ENCODE measurements around the gene TEKT3. TPM values are rescaled to one million over a fixed set of nuclear protein-coding genes. Genes with fewer than 3 reads are reported as not detected.

Gene TEKT3
- total RNA-seq, 1 donor from 2014 or later, result 0.54 TPM

DNA sequence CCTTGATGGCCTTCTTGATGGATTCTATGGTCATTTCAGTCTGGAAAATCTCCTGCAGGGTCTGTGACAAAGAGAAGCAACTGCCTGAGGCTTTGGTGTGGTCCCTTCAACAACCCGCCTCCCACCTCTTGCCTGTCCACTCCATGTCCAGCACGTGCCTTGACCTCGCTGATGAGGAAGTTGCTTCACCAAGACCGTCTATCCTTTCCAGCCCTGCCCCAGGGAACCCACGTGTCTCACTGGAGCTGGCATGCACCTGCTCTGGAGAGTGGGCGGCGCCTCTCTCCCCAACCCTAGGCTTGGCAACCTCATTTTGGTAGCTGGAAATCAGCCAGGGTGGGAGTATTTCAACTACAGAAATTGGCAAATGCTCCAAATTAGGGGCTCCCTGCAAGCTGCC is 32.6 kb downstream of the TEKT3 start:
- Mint-ChIP-seq H3K36me3 (ENCODE audit: unreplicated experiment) (no peaks in the 10 kb centered on the region), H3K4me3 (ENCODE audit: unreplicated experiment) (no peak overlapping the region), H3K27me3 (ENCODE audit: unreplicated experiment) (no peaks in the 10 kb centered on the region), H3K9me3 (ENCODE audit: unreplicated experiment) (no peaks in the 10 kb centered on the region), H3K27ac (ENCODE audit: unreplicated experiment) (no peak overlapping the region), H3K4me1 (ENCODE audit: low read depth, unreplicated experiment) (no peaks in the 10 kb centered on the region)
- TF ChIP-seq, protein P1, sequence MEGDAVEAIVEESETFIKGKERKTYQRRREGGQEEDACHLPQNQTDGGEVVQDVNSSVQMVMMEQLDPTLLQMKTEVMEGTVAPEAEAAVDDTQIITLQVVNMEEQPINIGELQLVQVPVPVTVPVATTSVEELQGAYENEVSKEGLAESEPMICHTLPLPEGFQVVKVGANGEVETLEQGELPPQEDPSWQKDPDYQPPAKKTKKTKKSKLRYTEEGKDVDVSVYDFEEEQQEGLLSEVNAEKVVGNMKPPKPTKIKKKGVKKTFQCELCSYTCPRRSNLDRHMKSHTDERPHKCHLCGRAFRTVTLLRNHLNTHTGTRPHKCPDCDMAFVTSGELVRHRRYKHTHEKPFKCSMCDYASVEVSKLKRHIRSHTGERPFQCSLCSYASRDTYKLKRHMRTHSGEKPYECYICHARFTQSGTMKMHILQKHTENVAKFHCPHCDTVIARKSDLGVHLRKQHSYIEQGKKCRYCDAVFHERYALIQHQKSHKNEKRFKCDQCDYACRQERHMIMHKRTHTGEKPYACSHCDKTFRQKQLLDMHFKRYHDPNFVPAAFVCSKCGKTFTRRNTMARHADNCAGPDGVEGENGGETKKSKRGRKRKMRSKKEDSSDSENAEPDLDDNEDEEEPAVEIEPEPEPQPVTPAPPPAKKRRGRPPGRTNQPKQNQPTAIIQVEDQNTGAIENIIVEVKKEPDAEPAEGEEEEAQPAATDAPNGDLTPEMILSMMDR (IDR thresholded peaks at IDR 0.05; ENCODE audit: partially characterized antibody, unreplicated experiment), result no peak
- DNase-seq, result no peak

GRCh38 chr17:15307710-15308111 is 33.7 kb downstream of the TEKT3 start:
- no peaks in the 10 kb centered on the region for H3K4me1 Mint-ChIP-seq (ENCODE audit: low read depth, unreplicated experiment)
- no peak for DNase-seq
- H3K36me3 Mint-ChIP-seq (ENCODE audit: unreplicated experiment), result no peaks in the 10 kb centered on the region
- TF ChIP-seq, protein P1 (IDR thresholded peaks at IDR 0.05; ENCODE audit: partially characterized antibody, unreplicated experiment), result no peak
- H3K27ac Mint-ChIP-seq (ENCODE audit: unreplicated experiment), result no peak overlapping the region
- no peaks in the 10 kb centered on the region for H3K9me3 Mint-ChIP-seq (ENCODE audit: unreplicated experiment)
- H3K4me3 Mint-ChIP-seq (ENCODE audit: unreplicated experiment), result no peak overlapping the region
- peaks cover 1% of the 10 kb centered on the region for H3K27me3 Mint-ChIP-seq (ENCODE audit: unreplicated experiment)

- H3K36me3 Mint-ChIP-seq (ENCODE audit: unreplicated experiment), result no peaks in the 10 kb centered on the region
- no peak overlapping the region for H3K27ac Mint-ChIP-seq (ENCODE audit: unreplicated experiment)
- no peaks in the 10 kb centered on the region for H3K9me3 Mint-ChIP-seq (ENCODE audit: unreplicated experiment)
- H3K4me1 Mint-ChIP-seq (ENCODE audit: low read depth, unreplicated experiment), result no peaks in the 10 kb centered on the region
- peaks cover 1% of the 10 kb centered on the region for H3K27me3 Mint-ChIP-seq (ENCODE audit: unreplicated experiment)
- H3K4me3 Mint-ChIP-seq (ENCODE audit: unreplicated experiment), result no peak overlapping the region
- TF ChIP-seq, protein P1 (IDR thresholded peaks at IDR 0.05; ENCODE audit: partially characterized antibody, unreplicated experiment), result no peak
- no peak for DNase-seq
These were observed 37.5 kb downstream of the TEKT3 start for GRCh38 chr17:15303851-15304250.

GRCh38 chr17:15303268-15303667 is 38.1 kb downstream of the TEKT3 start:
- no peak overlapping the region for H3K4me3 Mint-ChIP-seq (ENCODE audit: unreplicated experiment)
- no peaks in the 10 kb centered on the region for H3K9me3 Mint-ChIP-seq (ENCODE audit: unreplicated experiment)
- DNase-seq, result no peak
- H3K36me3 Mint-ChIP-seq (ENCODE audit: unreplicated experiment), result no peaks in the 10 kb centered on the region
- H3K4me1 Mint-ChIP-seq (ENCODE audit: low read depth, unreplicated experiment), result no peaks in the 10 kb centered on the region
- no peak overlapping the region for H3K27ac Mint-ChIP-seq (ENCODE audit: unreplicated experiment)
- H3K27me3 Mint-ChIP-seq (ENCODE audit: unreplicated experiment), result peaks cover 1% of the 10 kb centered on the region
- TF ChIP-seq, protein P1 (IDR thresholded peaks at IDR 0.05; ENCODE audit: partially characterized antibody, unreplicated experiment), result no peak

- no peak for DNase-seq
- H3K27me3 Mint-ChIP-seq (ENCODE audit: unreplicated experiment), result peaks cover 1% of the 10 kb centered on the region
- H3K27ac Mint-ChIP-seq (ENCODE audit: unreplicated experiment), result no peak overlapping the region
- H3K4me3 Mint-ChIP-seq (ENCODE audit: unreplicated experiment), result no peak overlapping the region
- no peaks in the 10 kb centered on the region for H3K4me1 Mint-ChIP-seq (ENCODE audit: low read depth, unreplicated experiment)
- TF ChIP-seq, protein P1 (IDR thresholded peaks at IDR 0.05; ENCODE audit: partially characterized antibody, unreplicated experiment), result no peak
- H3K36me3 Mint-ChIP-seq (ENCODE audit: unreplicated experiment), result no peaks in the 10 kb centered on the region
- H3K9me3 Mint-ChIP-seq (ENCODE audit: unreplicated experiment), result no peaks in the 10 kb centered on the region
These were observed 39.6 kb downstream of the TEKT3 start for GRCh38 chr17:15301845-15302244.
